H9 (cell line): Measurements from ENCODE around the gene SSBP2. TPM values are rescaled to one million over a fixed set of nuclear protein-coding genes. Genes with fewer than 3 reads are reported as not detected.

Source experiments
- DNase-seq: peaks from one replicate; pipeline ENCODE4 v3.0.0-alpha.2; 2017
- H2AFZ ChIP-seq: one replicate; pipeline ENCODE4 v1.6.1; 2013; ENCODE audit warnings: mild to moderate bottlenecking, low read length, control low read depth, moderate library complexity
- H2AK5ac ChIP-seq: 2 replicates; pipeline ENCODE4 v1.6.1; 2013; ENCODE audit warnings: low read length, control low read depth, mixed read lengths; ENCODE audit not compliant: insufficient read length
- H2BK120ac ChIP-seq: one replicate; pipeline ENCODE4 v1.6.1; 2013; ENCODE audit warnings: low read depth, mild to moderate bottlenecking, low read length, control low read depth, inconsistent platforms; ENCODE audit not compliant: poor library complexity, severe bottlenecking
- H2BK12ac ChIP-seq: 2 replicates; pipeline ENCODE4 v1.6.1; 2013; ENCODE audit warnings: low read length, control low read depth, mixed read lengths, low read depth; ENCODE audit not compliant: insufficient read length
- H2BK15ac ChIP-seq: 2 replicates; pipeline ENCODE4 v1.6.1; 2013; ENCODE audit warnings: low read depth, low read length, control low read depth
- H2BK20ac ChIP-seq: one replicate; pipeline ENCODE4 v1.6.1; 2013; ENCODE audit warnings: low read depth, mild to moderate bottlenecking, low read length, control low read depth, inconsistent platforms; ENCODE audit not compliant: poor library complexity, severe bottlenecking
- H2BK5ac ChIP-seq: 2 replicates; pipeline ENCODE4 v1.6.1; 2013; ENCODE audit warnings: low read length, control low read depth, mixed read lengths; ENCODE audit not compliant: insufficient read length
- H3K14ac ChIP-seq: 2 replicates; pipeline ENCODE4 v1.6.1; 2013; ENCODE audit warnings: low read length, control low read depth; ENCODE audit not compliant: insufficient read depth
- H3K18ac ChIP-seq: 2 replicates; pipeline ENCODE4 v1.6.1; 2013; ENCODE audit warnings: low read depth, mild to moderate bottlenecking, mixed read lengths, low read length, control low read depth; ENCODE audit not compliant: insufficient read length
- H3K23ac ChIP-seq: 2 replicates; pipeline ENCODE4 v1.6.1; 2013; ENCODE audit warnings: low read length, control low read depth, mixed read lengths, low read depth; ENCODE audit not compliant: insufficient read length
- H3K23me2 ChIP-seq: 2 replicates; pipeline ENCODE4 v1.6.1; 2013; ENCODE audit warnings: low read depth, mild to moderate bottlenecking, mixed read lengths, low read length, control low read depth; ENCODE audit not compliant: insufficient read length, poor library complexity, severe bottlenecking
- H3K27ac ChIP-seq: 2 replicates; pipeline ENCODE4 v1.5.1; 2013; ENCODE audit warnings: low read length, control low read depth, mixed read lengths, low read depth; ENCODE audit not compliant: insufficient read length
- H3K27me3 ChIP-seq: 2 replicates; pipeline ENCODE4 v1.6.1; 2013; ENCODE audit warnings: low read length, control low read depth, inconsistent platforms; ENCODE audit not compliant: insufficient read depth
- H3K4ac ChIP-seq: 2 replicates; pipeline ENCODE4 v1.6.1; 2013; ENCODE audit warnings: low read depth, mild to moderate bottlenecking, control low read depth, inconsistent platforms, low read length, moderate library complexity
- H3K4me1 ChIP-seq: 2 replicates; pipeline ENCODE4 v1.6.1; 2013; ENCODE audit warnings: low read length, control low read depth, inconsistent platforms; ENCODE audit not compliant: insufficient read depth
- H3K4me2 ChIP-seq: 2 replicates; pipeline ENCODE4 v1.6.1; 2013; ENCODE audit warnings: low read length, control low read depth, mixed read lengths; ENCODE audit not compliant: insufficient read length, insufficient read depth
- H3K56ac ChIP-seq: 2 replicates; pipeline ENCODE4 v1.6.1; 2013; ENCODE audit warnings: low read depth, mild to moderate bottlenecking, mixed read lengths, low read length, control low read depth; ENCODE audit not compliant: insufficient read length
- H3K79me1 ChIP-seq: 2 replicates; pipeline ENCODE4 v1.6.1; 2013; ENCODE audit warnings: low read depth, mild to moderate bottlenecking, moderate library complexity, low read length, control low read depth, inconsistent platforms; ENCODE audit not compliant: insufficient read depth, poor library complexity, severe bottlenecking
- H3K79me2 ChIP-seq: 2 replicates; pipeline ENCODE4 v1.6.1; 2013; ENCODE audit warnings: low read length, control low read depth, inconsistent platforms; ENCODE audit not compliant: insufficient read depth
- H3K9ac ChIP-seq: 2 replicates; pipeline ENCODE4 v1.6.1; 2013; ENCODE audit warnings: low read length, control low read depth, mixed read lengths; ENCODE audit not compliant: insufficient read length; ENCODE audit errors: extremely low read depth
- H3K9me3 ChIP-seq: one replicate; pipeline ENCODE4 v1.6.1; 2013; ENCODE audit warnings: low read depth, low read length, inconsistent platforms; ENCODE audit not compliant: control insufficient read depth
- H3T11ph ChIP-seq: one replicate; pipeline ENCODE4 v1.6.1; 2013; ENCODE audit warnings: mild to moderate bottlenecking, low read length, control low read depth, inconsistent platforms
- H4K20me1 ChIP-seq: one replicate; pipeline ENCODE4 v1.6.1; 2013; ENCODE audit not compliant: control insufficient read depth, insufficient read length, insufficient read depth
- H4K5ac ChIP-seq: 2 replicates; pipeline ENCODE4 v1.6.1; 2013; ENCODE audit warnings: low read depth, mild to moderate bottlenecking, mixed read lengths, low read length, control low read depth; ENCODE audit not compliant: insufficient read length
- H4K8ac ChIP-seq: replicated peaks from 2 replicates; pipeline ENCODE4 v1.6.1; 2013; ENCODE audit warnings: low read length, control low read depth, mixed read lengths, low read depth; ENCODE audit not compliant: insufficient read length
- H4K91ac ChIP-seq: 2 replicates; pipeline ENCODE4 v1.6.1; 2013; ENCODE audit warnings: low read depth, mild to moderate bottlenecking, moderate library complexity, mixed read lengths, low read length, control low read depth; ENCODE audit not compliant: insufficient read length
- H3K27ac Mint-ChIP-seq, 3 experiments: 2 replicates in 2 of 3; 3 replicates in 1 of 3; pipeline ENCODE4 v1.8.0; 2020 to 2021; ENCODE audit warnings: mixed read lengths in 3 of 3, mild to moderate bottlenecking in 1 of 3, moderate library complexity in 1 of 3
- H3K27me3 Mint-ChIP-seq: 2 replicates; pipeline ENCODE4 v1.8.0; 2021; ENCODE audit warnings: low read depth, mild to moderate bottlenecking, moderate library complexity, mixed read lengths
- H3K36me3 Mint-ChIP-seq, 3 experiments: 2 replicates in 2 of 3; 3 replicates in 1 of 3; pipeline ENCODE4 v1.8.0; 2020 to 2021; ENCODE audit warnings: low read depth in 3 of 3, mixed read lengths in 3 of 3; ENCODE audit not compliant: insufficient read depth in 1 of 3
- H3K4me1 Mint-ChIP-seq, 2 experiments: 2 replicates each; pipeline ENCODE4 v1.8.0; 2020; ENCODE audit warnings: mixed read lengths in 2 of 2
- H3K4me3 Mint-ChIP-seq, 2 experiments: 2 replicates in 1 of 2; 3 replicates in 1 of 2; pipeline ENCODE4 v1.8.0; 2020 to 2021; ENCODE audit warnings: mild to moderate bottlenecking in 2 of 2, mixed read lengths in 2 of 2, moderate library complexity in 1 of 2
- H3K9me3 Mint-ChIP-seq, 2 experiments: 2 replicates in 1 of 2; 3 replicates in 1 of 2; pipeline ENCODE4 v1.8.0; 2020; ENCODE audit warnings: mild to moderate bottlenecking in 2 of 2, mixed read lengths in 2 of 2, moderate library complexity in 1 of 2
- total RNA-seq: library from RNA; stranded (reverse); gene quantifications from 2 replicates; pipeline ENCODE4 v1.2.1, GENCODE V29; 2021
- TF ChIP-seq, protein P1 (sequence below): fragments of 200-600 bp; sonication (generic); conservative IDR thresholded peaks from 3 replicates; pipeline ENCODE4 v1.8.0; 2021; ENCODE audit warnings: antibody characterized with exemption, mild to moderate bottlenecking

The SSBP2 gene
- total RNA-seq, 1 experiment from 2014 or later, result 35.6 TPM

DNA sequence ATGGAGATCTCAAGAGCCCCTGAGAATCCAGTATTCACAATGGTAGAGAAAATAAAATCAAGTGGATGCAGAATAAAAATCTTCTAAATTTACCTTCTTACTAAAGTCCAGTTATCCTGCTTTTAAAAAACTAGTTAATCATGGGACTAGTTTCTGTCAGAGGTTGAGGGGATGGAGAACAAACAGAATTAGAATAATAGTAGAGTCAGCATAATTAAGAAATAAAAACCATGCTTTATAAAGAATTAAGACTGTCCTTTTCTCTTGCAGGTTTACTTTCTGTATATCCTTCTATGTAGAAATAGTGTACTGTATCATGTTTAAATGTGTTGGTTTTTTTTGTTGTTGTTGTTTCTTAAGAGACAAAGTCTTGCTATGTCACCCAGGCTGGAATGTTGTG is 380.0 kb downstream of the SSBP2 start:
- Histone ChIP-seq H3K23me2 (no peaks in the 10 kb centered on the region), H2BK12ac (no peak overlapping the region), H4K8ac (no peak overlapping the region), H3T11ph (no peak overlapping the region), H2BK5ac (no peak overlapping the region), H3K4me2 (no peak overlapping the region), H3K14ac (no peak overlapping the region), H3K27me3 (no peaks in the 10 kb centered on the region), H4K20me1 (no peaks in the 10 kb centered on the region), H3K79me2 (no peaks in the 10 kb centered on the region), H2BK15ac (no peak overlapping the region), H2BK120ac (no peak overlapping the region), H3K9me3 (no peaks in the 10 kb centered on the region), H3K4ac (no peak overlapping the region), H2AFZ (no peak overlapping the region), H3K4me1 (no peaks in the 10 kb centered on the region), H2AK5ac (no peak overlapping the region), H4K5ac (no peak overlapping the region), H3K27ac (no peak overlapping the region), H4K91ac (no peak overlapping the region), H3K23ac (no peak overlapping the region), H3K56ac (no peak overlapping the region), H2BK20ac (no peak overlapping the region), H3K9ac (no peak overlapping the region), H3K79me1 (no peaks in the 10 kb centered on the region), H3K18ac (no peak overlapping the region)
- no peak overlapping the region for H3K4me3 Mint-ChIP-seq
- DNase-seq, result no peak
- no peak overlapping the region for H3K27ac Mint-ChIP-seq
- no peaks in the 10 kb centered on the region for H3K9me3 Mint-ChIP-seq
- no peaks in the 10 kb centered on the region for H3K4me1 Mint-ChIP-seq
- TF ChIP-seq, protein P1, sequence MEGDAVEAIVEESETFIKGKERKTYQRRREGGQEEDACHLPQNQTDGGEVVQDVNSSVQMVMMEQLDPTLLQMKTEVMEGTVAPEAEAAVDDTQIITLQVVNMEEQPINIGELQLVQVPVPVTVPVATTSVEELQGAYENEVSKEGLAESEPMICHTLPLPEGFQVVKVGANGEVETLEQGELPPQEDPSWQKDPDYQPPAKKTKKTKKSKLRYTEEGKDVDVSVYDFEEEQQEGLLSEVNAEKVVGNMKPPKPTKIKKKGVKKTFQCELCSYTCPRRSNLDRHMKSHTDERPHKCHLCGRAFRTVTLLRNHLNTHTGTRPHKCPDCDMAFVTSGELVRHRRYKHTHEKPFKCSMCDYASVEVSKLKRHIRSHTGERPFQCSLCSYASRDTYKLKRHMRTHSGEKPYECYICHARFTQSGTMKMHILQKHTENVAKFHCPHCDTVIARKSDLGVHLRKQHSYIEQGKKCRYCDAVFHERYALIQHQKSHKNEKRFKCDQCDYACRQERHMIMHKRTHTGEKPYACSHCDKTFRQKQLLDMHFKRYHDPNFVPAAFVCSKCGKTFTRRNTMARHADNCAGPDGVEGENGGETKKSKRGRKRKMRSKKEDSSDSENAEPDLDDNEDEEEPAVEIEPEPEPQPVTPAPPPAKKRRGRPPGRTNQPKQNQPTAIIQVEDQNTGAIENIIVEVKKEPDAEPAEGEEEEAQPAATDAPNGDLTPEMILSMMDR, result no peak
- H3K36me3 Mint-ChIP-seq, result no peaks in the 10 kb centered on the region
- H3K27me3 Mint-ChIP-seq, result peaks cover 6% of the 10 kb centered on the region
